Neural cell (in vitro differentiated cells): ENCODE measurements around the gene CCT3. TPM values are rescaled to one million over a fixed set of nuclear protein-coding genes. Genes with fewer than 3 reads are reported as not detected.

Source experiments
- H2AFZ ChIP-seq: fragments of 200-600, 300-800 bp; sonication (generic), shearing (Covaris generic); 2 replicates; pipeline ENCODE4 v1.6.0; 2014; ENCODE audit warnings: low read depth, mild to moderate bottlenecking, antibody characterized with exemption, low read length, moderate library complexity
- H3F3A ChIP-seq: fragments of 200-600 bp; shearing (Covaris generic); 2 replicates; pipeline ENCODE4 v1.6.1; 2016; ENCODE audit warnings: mild to moderate bottlenecking, moderate library complexity, mixed read lengths, antibody characterized with exemption, low read length; ENCODE audit not compliant: insufficient read depth, poor library complexity, severe bottlenecking
- H3K27ac ChIP-seq: fragments of 200-600, 300-800 bp; sonication (generic), shearing (Covaris generic); 2 replicates; pipeline ENCODE4 v1.5.1; 2014; ENCODE audit warnings: mild to moderate bottlenecking, low read length, moderate library complexity
- H3K27me3 ChIP-seq: fragments of 300-800, 200-600 bp; sonication (generic), shearing (Covaris generic); 2 replicates; pipeline ENCODE4 v1.6.0; 2014; ENCODE audit warnings: mild to moderate bottlenecking, low read depth, low read length, moderate library complexity; ENCODE audit not compliant: insufficient read depth
- H3K36me3 ChIP-seq: fragments of 300-800, 200-600 bp; sonication (generic), shearing (Covaris generic); 2 replicates; pipeline ENCODE4 v1.5.1; 2014; ENCODE audit warnings: mild to moderate bottlenecking, antibody characterized with exemption, low read length, moderate library complexity; ENCODE audit not compliant: insufficient read depth
- H3K4me2 ChIP-seq: fragments of 300-800, 200-600 bp; sonication (generic), shearing (Covaris generic); 2 replicates; pipeline ENCODE4 v1.6.0; 2014; ENCODE audit warnings: mild to moderate bottlenecking, low read length
- H3K4me3 ChIP-seq: fragments of 300-800, 200-600 bp; sonication (generic), shearing (Covaris generic); 2 replicates; pipeline ENCODE4 v1.5.1; 2014; ENCODE audit warnings: mild to moderate bottlenecking, low read length, moderate library complexity
- H3K79me2 ChIP-seq: fragments of 200-600 bp; shearing (Covaris generic); replicated peaks from 2 replicates; pipeline ENCODE4 v1.6.0; 2014; ENCODE audit warnings: mild to moderate bottlenecking, low read length, moderate library complexity; ENCODE audit not compliant: insufficient read depth
- H3K9ac ChIP-seq: fragments of 300-800, 200-600 bp; sonication (generic), shearing (Covaris generic); 2 replicates; pipeline ENCODE4 v1.6.1; 2016; ENCODE audit warnings: mild to moderate bottlenecking, low read length, mixed read lengths
- H3K9me2 ChIP-seq: fragments of 200-600 bp; shearing (Covaris generic); 2 replicates; pipeline ENCODE4 v1.6.1; 2016; ENCODE audit warnings: mild to moderate bottlenecking, low read length, mixed read lengths; ENCODE audit not compliant: insufficient read depth
- H3K9me3 ChIP-seq: fragments of 200-600, 300-800 bp; sonication (generic), shearing (Covaris generic); 2 replicates; pipeline ENCODE4 v1.6.1; 2016; ENCODE audit warnings: mild to moderate bottlenecking, mixed run types, low read length, moderate library complexity, mixed read lengths
- H4K20me1 ChIP-seq: fragments of 200-600 bp; shearing (Covaris generic); 2 replicates; pipeline ENCODE4 v1.6.1; 2016; ENCODE audit warnings: mild to moderate bottlenecking, mixed run types; ENCODE audit not compliant: insufficient read depth
- EP300 ChIP-seq: fragments of 450-650 bp; conservative IDR thresholded peaks from 2 replicates; pipeline ENCODE4 v1.6.1; 2014; ENCODE audit warnings: antibody characterized with exemption, mild to moderate bottlenecking, moderate library complexity; ENCODE audit not compliant: poor library complexity, severe bottlenecking
- EZH2 ChIP-seq: fragments of 200-600, 300-800 bp; shearing (Covaris generic), sonication (generic); IDR thresholded peaks from 2 replicates; pipeline ENCODE4 v1.6.1; 2014; ENCODE audit warnings: antibody characterized with exemption, low read length, borderline replicate concordance, mild to moderate bottlenecking; ENCODE audit not compliant: insufficient read depth, poor library complexity, severe bottlenecking
- MXI1 ChIP-seq: fragments of 450-650 bp; conservative IDR thresholded peaks from 2 replicates; pipeline ENCODE4 v1.6.1; 2014; ENCODE audit warnings: antibody characterized with exemption, mild to moderate bottlenecking; ENCODE audit not compliant: poor library complexity, severe bottlenecking
- POLR2AphosphoS5 ChIP-seq: IDR thresholded peaks from 2 replicates; pipeline ENCODE4 v1.6.1; 2012
- RAD21 ChIP-seq: fragments of 450-650 bp; conservative IDR thresholded peaks from 2 replicates; pipeline ENCODE4 v1.6.1; 2014; ENCODE audit warnings: antibody characterized with exemption, mild to moderate bottlenecking, moderate library complexity
- SMC3 ChIP-seq: fragments of 450-650 bp; conservative IDR thresholded peaks from 2 replicates; pipeline ENCODE4 v1.6.1; 2014; ENCODE audit warnings: antibody characterized with exemption, mild to moderate bottlenecking, moderate library complexity; ENCODE audit not compliant: poor library complexity
- TAF1 ChIP-seq: IDR thresholded peaks from 2 replicates; pipeline ENCODE4 v1.6.1; 2012; ENCODE audit warnings: low read depth
- polyA plus RNA-seq: library from polyadenylated mRNA; depleted of rRNA; stranded (reverse); fragments of >200 nt; gene quantifications from 2 replicates; pipeline ENCODE4 v1.2.3, GENCODE V29; 2014
- TF ChIP-seq, protein P1 (sequence below): fragments of 450-650 bp; IDR thresholded peaks from 2 replicates; pipeline ENCODE4 v1.5.1; 2014; ENCODE audit warnings: antibody characterized with exemption, mild to moderate bottlenecking, moderate library complexity; ENCODE audit not compliant: poor library complexity, severe bottlenecking
- TF ChIP-seq, protein P2 (sequence below): IDR thresholded peaks from 2 replicates; pipeline ENCODE4 v1.6.1; 2012; ENCODE audit warnings: borderline replicate concordance

CCT3 gene
- polyA plus RNA-seq, 1 donor from 2014 or later, result 288 TPM

DNA sequence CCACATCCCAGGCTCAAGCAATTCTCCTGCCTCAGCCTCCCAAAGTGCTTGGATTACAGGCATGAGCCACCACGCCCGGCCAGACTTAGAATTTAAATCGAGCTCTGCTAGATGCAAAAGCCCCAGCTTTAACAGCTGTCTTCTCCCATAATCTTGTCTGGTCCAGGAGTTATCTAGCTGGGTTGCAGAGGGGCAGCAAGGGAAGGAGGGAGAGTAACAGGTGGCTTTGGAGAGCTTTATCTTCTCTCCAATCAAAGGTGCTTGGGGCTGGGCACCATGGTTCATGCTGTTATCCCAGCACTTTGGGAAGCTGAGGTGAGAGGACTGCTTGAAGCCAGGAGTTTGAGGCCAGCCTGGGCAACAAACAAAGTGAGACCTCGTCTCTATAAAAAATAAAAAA lies 34.8 kb upstream of the CCT3 start:
- Histone ChIP-seq H3K79me2 (no peaks in the 10 kb centered on the region), H3K36me3 (no peaks in the 10 kb centered on the region), H2AFZ (no peak overlapping the region), H3F3A (no peaks in the 10 kb centered on the region), H3K4me2 (no peak overlapping the region), H3K4me3 (no peak overlapping the region), H3K27ac (no peak overlapping the region), H3K9ac (no peak overlapping the region), H3K9me2 (no peaks in the 10 kb centered on the region), H3K27me3 (peaks cover 34% of the 10 kb centered on the region), H3K9me3 (no peaks in the 10 kb centered on the region), H4K20me1 (no peaks in the 10 kb centered on the region)
- TF ChIP-seq EZH2 (no peak), TAF1 (no peak), POLR2AphosphoS5 (no peak), SMC3 (no peak), MXI1 (no peak), RAD21 (no peak), EP300 (no peak)
- TF ChIP-seq, protein P1, sequence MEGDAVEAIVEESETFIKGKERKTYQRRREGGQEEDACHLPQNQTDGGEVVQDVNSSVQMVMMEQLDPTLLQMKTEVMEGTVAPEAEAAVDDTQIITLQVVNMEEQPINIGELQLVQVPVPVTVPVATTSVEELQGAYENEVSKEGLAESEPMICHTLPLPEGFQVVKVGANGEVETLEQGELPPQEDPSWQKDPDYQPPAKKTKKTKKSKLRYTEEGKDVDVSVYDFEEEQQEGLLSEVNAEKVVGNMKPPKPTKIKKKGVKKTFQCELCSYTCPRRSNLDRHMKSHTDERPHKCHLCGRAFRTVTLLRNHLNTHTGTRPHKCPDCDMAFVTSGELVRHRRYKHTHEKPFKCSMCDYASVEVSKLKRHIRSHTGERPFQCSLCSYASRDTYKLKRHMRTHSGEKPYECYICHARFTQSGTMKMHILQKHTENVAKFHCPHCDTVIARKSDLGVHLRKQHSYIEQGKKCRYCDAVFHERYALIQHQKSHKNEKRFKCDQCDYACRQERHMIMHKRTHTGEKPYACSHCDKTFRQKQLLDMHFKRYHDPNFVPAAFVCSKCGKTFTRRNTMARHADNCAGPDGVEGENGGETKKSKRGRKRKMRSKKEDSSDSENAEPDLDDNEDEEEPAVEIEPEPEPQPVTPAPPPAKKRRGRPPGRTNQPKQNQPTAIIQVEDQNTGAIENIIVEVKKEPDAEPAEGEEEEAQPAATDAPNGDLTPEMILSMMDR, result no peak
- TF ChIP-seq, protein P2, sequence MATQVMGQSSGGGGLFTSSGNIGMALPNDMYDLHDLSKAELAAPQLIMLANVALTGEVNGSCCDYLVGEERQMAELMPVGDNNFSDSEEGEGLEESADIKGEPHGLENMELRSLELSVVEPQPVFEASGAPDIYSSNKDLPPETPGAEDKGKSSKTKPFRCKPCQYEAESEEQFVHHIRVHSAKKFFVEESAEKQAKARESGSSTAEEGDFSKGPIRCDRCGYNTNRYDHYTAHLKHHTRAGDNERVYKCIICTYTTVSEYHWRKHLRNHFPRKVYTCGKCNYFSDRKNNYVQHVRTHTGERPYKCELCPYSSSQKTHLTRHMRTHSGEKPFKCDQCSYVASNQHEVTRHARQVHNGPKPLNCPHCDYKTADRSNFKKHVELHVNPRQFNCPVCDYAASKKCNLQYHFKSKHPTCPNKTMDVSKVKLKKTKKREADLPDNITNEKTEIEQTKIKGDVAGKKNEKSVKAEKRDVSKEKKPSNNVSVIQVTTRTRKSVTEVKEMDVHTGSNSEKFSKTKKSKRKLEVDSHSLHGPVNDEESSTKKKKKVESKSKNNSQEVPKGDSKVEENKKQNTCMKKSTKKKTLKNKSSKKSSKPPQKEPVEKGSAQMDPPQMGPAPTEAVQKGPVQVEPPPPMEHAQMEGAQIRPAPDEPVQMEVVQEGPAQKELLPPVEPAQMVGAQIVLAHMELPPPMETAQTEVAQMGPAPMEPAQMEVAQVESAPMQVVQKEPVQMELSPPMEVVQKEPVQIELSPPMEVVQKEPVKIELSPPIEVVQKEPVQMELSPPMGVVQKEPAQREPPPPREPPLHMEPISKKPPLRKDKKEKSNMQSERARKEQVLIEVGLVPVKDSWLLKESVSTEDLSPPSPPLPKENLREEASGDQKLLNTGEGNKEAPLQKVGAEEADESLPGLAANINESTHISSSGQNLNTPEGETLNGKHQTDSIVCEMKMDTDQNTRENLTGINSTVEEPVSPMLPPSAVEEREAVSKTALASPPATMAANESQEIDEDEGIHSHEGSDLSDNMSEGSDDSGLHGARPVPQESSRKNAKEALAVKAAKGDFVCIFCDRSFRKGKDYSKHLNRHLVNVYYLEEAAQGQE, result no peak

DNA sequence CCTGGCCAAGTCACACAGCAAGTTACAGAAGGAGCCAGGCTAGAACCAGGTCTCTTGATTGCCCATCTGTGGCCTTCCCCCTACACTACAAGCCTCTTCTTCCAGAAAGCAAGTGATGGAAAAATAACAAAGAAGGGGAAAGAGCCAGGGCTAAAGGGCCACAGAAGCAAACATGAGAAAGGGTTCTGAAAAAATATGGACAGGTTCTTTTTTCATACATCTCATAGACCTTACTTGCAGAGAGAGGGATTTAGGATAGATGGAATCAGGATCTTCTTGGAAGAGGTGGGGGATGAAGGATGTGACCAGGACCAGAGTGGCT lies 34.1 kb upstream of the CCT3 start:
- H3K9me2 ChIP-seq, result no peaks in the 10 kb centered on the region
- no peaks in the 10 kb centered on the region for H3K79me2 ChIP-seq
- no peak for TF ChIP-seq EP300
- TF ChIP-seq TAF1, result no peak
- TF ChIP-seq RAD21, result no peak
- TF ChIP-seq EZH2, result no peak
- TF ChIP-seq MXI1, result no peak
- no peak for TF ChIP-seq SMC3
- TF ChIP-seq, protein P2, result no peak
- TF ChIP-seq, protein P1, result no peak
- TF ChIP-seq POLR2AphosphoS5, result no peak
- no peaks in the 10 kb centered on the region for H3F3A ChIP-seq
- H3K27ac ChIP-seq, result no peak overlapping the region
- no peak overlapping the region for H2AFZ ChIP-seq
- no peak overlapping the region for H3K4me3 ChIP-seq
- peaks cover 39% of the 10 kb centered on the region for H3K27me3 ChIP-seq
- no peaks in the 10 kb centered on the region for H3K36me3 ChIP-seq
- H3K4me2 ChIP-seq, result no peak overlapping the region
- H4K20me1 ChIP-seq, result no peaks in the 10 kb centered on the region
- H3K9ac ChIP-seq, result no peak overlapping the region
- no peaks in the 10 kb centered on the region for H3K9me3 ChIP-seq
